MCF 10A (cell line): ENCODE results near the gene PCDHGA11. TPM values are rescaled to one million over a fixed set of nuclear protein-coding genes. Genes with fewer than 3 reads are reported as not detected.

Experiments
- BruUV-seq: library from RNA; stranded (reverse); fragments of 400-500 nt; replicated peaks from 2 replicates; lab custom pipeline; 2021; lab: Mats Ljungman, UMichigan
- CTCF ChIA-PET: fragments of 300-600 bp; sonication (Branson Sonifier 250); formaldehyde crosslinking; extraction: SDS; loops from one replicate; lab custom pipeline; 2021; ENCODE audit warnings: antibody characterized with exemption, inconsistent platforms; lab: Yijun Ruan, JAX
- POLR2A ChIA-PET: fragments of 300-600, 350-650 bp; sonication (Branson Sonifier 250); formaldehyde crosslinking; extraction: SDS; loops from one replicate; lab custom pipeline; 2020; ENCODE audit warnings: antibody characterized with exemption, inconsistent platforms; lab: Yijun Ruan, JAX
- DNase-seq: peaks from one replicate; pipeline ENCODE4 v3.0.0-alpha.2; 2018; ENCODE audit not compliant: unreplicated experiment
- H3K27ac Mint-ChIP-seq: one replicate; pipeline ENCODE4 v1.8.0; 2022; ENCODE audit warnings: mild to moderate bottlenecking, low read depth, mixed read lengths; ENCODE audit not compliant: unreplicated experiment
- H3K27me3 Mint-ChIP-seq: one replicate; pipeline ENCODE4 v1.8.0; 2022; ENCODE audit warnings: mixed read lengths; ENCODE audit not compliant: insufficient read depth, unreplicated experiment
- H3K36me3 Mint-ChIP-seq: one replicate; pipeline ENCODE4 v1.8.0; 2022; ENCODE audit warnings: mild to moderate bottlenecking, moderate library complexity, mixed read lengths; ENCODE audit not compliant: insufficient read depth, unreplicated experiment
- H3K4me1 Mint-ChIP-seq: one replicate; pipeline ENCODE4 v1.8.0; 2022; ENCODE audit warnings: mixed read lengths; ENCODE audit not compliant: insufficient read depth, unreplicated experiment
- H3K4me3 Mint-ChIP-seq: one replicate; pipeline ENCODE4 v1.8.0; 2022; ENCODE audit warnings: mild to moderate bottlenecking, moderate library complexity, mixed read lengths; ENCODE audit not compliant: unreplicated experiment
- H3K9me3 Mint-ChIP-seq: one replicate; pipeline ENCODE4 v1.8.0; 2022; ENCODE audit warnings: mixed read lengths; ENCODE audit not compliant: unreplicated experiment
- intact Hi-C: fragments of 100-400 bp; cut with micrococcal nuclease; formaldehyde crosslinking; loops from 2 replicates; pipeline ENCODE4 v1.14.1; 2022
- total RNA-seq: library from RNA; stranded (reverse); gene quantifications from 2 replicates; pipeline ENCODE4 v1.2.3, GENCODE V29; 2022
- TF ChIP-seq, protein P1 (sequence below): fragments of 200-600 bp; IDR thresholded peaks from one replicate; pipeline ENCODE4 v1.8.0; 2022; ENCODE audit warnings: antibody characterized with exemption, mild to moderate bottlenecking; ENCODE audit not compliant: unreplicated experiment

The PCDHGA11 gene
- total RNA-seq, 1 experiment from 2014 or later, result 0.30 TPM

DNA sequence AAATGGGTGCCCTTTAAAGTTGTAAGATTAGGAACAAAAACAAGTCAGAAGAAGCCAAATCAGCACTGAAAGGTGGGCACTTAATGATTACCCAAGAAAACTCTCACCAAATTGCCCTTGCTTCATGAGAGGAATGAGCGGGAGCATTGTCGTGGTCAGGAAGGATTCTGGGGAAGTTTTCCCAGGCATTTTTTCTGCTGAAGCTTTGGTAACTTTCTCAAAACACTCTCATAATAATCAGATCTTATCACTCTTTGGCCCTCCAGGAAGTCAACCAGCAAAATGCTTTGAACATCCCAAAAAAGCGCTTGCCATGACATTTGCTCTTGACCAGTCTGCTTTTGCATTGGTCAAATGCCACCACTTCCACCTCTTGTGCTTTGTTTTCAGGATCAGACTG, 44.5 kb downstream of the PCDHGA11 start:
- H3K4me1 Mint-ChIP-seq, result no peaks in the 10 kb centered on the region
- TF ChIP-seq, protein P1, sequence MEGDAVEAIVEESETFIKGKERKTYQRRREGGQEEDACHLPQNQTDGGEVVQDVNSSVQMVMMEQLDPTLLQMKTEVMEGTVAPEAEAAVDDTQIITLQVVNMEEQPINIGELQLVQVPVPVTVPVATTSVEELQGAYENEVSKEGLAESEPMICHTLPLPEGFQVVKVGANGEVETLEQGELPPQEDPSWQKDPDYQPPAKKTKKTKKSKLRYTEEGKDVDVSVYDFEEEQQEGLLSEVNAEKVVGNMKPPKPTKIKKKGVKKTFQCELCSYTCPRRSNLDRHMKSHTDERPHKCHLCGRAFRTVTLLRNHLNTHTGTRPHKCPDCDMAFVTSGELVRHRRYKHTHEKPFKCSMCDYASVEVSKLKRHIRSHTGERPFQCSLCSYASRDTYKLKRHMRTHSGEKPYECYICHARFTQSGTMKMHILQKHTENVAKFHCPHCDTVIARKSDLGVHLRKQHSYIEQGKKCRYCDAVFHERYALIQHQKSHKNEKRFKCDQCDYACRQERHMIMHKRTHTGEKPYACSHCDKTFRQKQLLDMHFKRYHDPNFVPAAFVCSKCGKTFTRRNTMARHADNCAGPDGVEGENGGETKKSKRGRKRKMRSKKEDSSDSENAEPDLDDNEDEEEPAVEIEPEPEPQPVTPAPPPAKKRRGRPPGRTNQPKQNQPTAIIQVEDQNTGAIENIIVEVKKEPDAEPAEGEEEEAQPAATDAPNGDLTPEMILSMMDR, result no peak
- DNase-seq, result no peak
- no peak overlapping the region for H3K4me3 Mint-ChIP-seq
- ChIA-PET CTCF (interaction anchor here (0.6 to 3.6 kb wide), 8 partner anchors 10 to 153 kb away, joined by 3 to 23 read pairs (median 3); partner anchors contain the start of genes PCDHGB7 and PCDHGC3), POLR2A (interaction anchor here (0.6 to 4.7 kb wide), 3 partner anchors 11 to 95 kb away, joined by 3 to 17 read pairs (median 3); partner anchors contain the start of gene PCDHGC3)
- H3K36me3 Mint-ChIP-seq, result no peaks in the 10 kb centered on the region
- intact Hi-C loops, result no loop called here
- no peaks in the 10 kb centered on the region for H3K27me3 Mint-ChIP-seq
- BruUV-seq, result no TSS peak
- H3K9me3 Mint-ChIP-seq, result no peaks in the 10 kb centered on the region
- no peak overlapping the region for H3K27ac Mint-ChIP-seq

Other genes starting within 250 kb of the PCDHGA11 start
- gene PCDHB7, start 248.4 kb upstream of the PCDHGA11 start, total RNA-seq, result 0.28 and 0.29 TPM in 2 replicates
- 0.34 TPM in 1 of 2 replicates, not detected in the other for gene PCDHB8, start 243.3 kb upstream of the PCDHGA11 start, total RNA-seq
- gene PCDHB16, start 238.7 kb upstream of the PCDHGA11 start, total RNA-seq, result 1.8 and 2.5 TPM in 2 replicates
- 1.0 and 1.8 TPM in 2 replicates for gene PCDHB9, start 233.9 kb upstream of the PCDHGA11 start, total RNA-seq
- 1.2 and 1.4 TPM in 2 replicates for gene PCDHB10, start 228.7 kb upstream of the PCDHGA11 start, total RNA-seq
- 0.75 and 1.3 TPM in 2 replicates for gene PCDHB11, start 221.4 kb upstream of the PCDHGA11 start, total RNA-seq
- gene PCDHB12, start 212.3 kb upstream of the PCDHGA11 start, total RNA-seq, result 1.6 and 2.3 TPM in 2 replicates
- 3.5 and 4.7 TPM in 2 replicates for gene PCDHB13, start 207.1 kb upstream of the PCDHGA11 start, total RNA-seq
- gene PCDHB14, start 197.7 kb upstream of the PCDHGA11 start, total RNA-seq, result 4.7 and 6.2 TPM in 2 replicates
- gene PCDHB15, start 175.7 kb upstream of the PCDHGA11 start, total RNA-seq, result 0.91 and 1.2 TPM in 2 replicates
- gene SLC25A2, start 117.0 kb upstream of the PCDHGA11 start, total RNA-seq, result 0.37 and 0.79 TPM in 2 replicates
- gene TAF7, start 100.3 kb upstream of the PCDHGA11 start, total RNA-seq, result 81.3 and 94.9 TPM in 2 replicates
- gene PCDHGA1, start 90.5 kb upstream of the PCDHGA11 start, total RNA-seq, result 0.20 and 0.35 TPM in 2 replicates
- 0.32 and 0.33 TPM in 2 replicates for gene PCDHGA2, start 82.3 kb upstream of the PCDHGA11 start, total RNA-seq
- 0.07 and 0.25 TPM in 2 replicates for gene PCDHGA3, start 77.2 kb upstream of the PCDHGA11 start, total RNA-seq
- 0.19 and 0.59 TPM in 2 replicates for gene PCDHGB1, start 71.0 kb upstream of the PCDHGA11 start, total RNA-seq
- 0.26 and 0.44 TPM in 2 replicates for gene PCDHGA4, start 66.0 kb upstream of the PCDHGA11 start, total RNA-seq
- 0.61 and 0.88 TPM in 2 replicates for gene PCDHGB2, start 61.1 kb upstream of the PCDHGA11 start, total RNA-seq
- gene PCDHGA5, start 56.9 kb upstream of the PCDHGA11 start, total RNA-seq, result 0.25 and 0.42 TPM in 2 replicates
- gene PCDHGB3, start 50.8 kb upstream of the PCDHGA11 start, total RNA-seq, result 0.33 and 0.56 TPM in 2 replicates
- 0.44 and 0.49 TPM in 2 replicates for gene PCDHGA6, start 47.2 kb upstream of the PCDHGA11 start, total RNA-seq
- gene PCDHGA7, start 38.3 kb upstream of the PCDHGA11 start, total RNA-seq, result 0.56 and 0.86 TPM in 2 replicates
- 0.49 and 0.79 TPM in 2 replicates for gene PCDHGB4, start 33.4 kb upstream of the PCDHGA11 start, total RNA-seq
- 0.28 and 0.56 TPM in 2 replicates for gene PCDHGA8, start 28.4 kb upstream of the PCDHGA11 start, total RNA-seq
- 3.2 and 5.6 TPM in 2 replicates for gene PCDHGB5, start 23.1 kb upstream of the PCDHGA11 start, total RNA-seq
- gene PCDHGA9, start 18.3 kb upstream of the PCDHGA11 start, total RNA-seq, result 0.89 and 1.3 TPM in 2 replicates
- 0.68 and 1.4 TPM in 2 replicates for gene PCDHGB6, start 13.0 kb upstream of the PCDHGA11 start, total RNA-seq
- gene PCDHGA10, start 8.1 kb upstream of the PCDHGA11 start, total RNA-seq, result 1.4 TPM in 2 replicates
- 0.75 and 1.2 TPM in 2 replicates for gene PCDHGB7, start 3.4 kb upstream of the PCDHGA11 start, total RNA-seq
- 0.79 and 0.91 TPM in 2 replicates for gene PCDHGA12, start 9.5 kb downstream of the PCDHGA11 start, total RNA-seq
- gene PCDHGC3, start 54.9 kb downstream of the PCDHGA11 start, total RNA-seq, result 17.3 and 31.7 TPM in 2 replicates
- 0.40 and 1.7 TPM in 2 replicates for gene PCDHGC4, start 64.0 kb downstream of the PCDHGA11 start, total RNA-seq
- 0.61 and 0.69 TPM in 2 replicates for gene PCDHGC5, start 68.0 kb downstream of the PCDHGA11 start, total RNA-seq
- 203 and 228 TPM in 2 replicates for gene DIAPH1, start 197.9 kb downstream of the PCDHGA11 start, total RNA-seq
- gene HDAC3, start 215.8 kb downstream of the PCDHGA11 start, total RNA-seq, result 83.5 and 85.6 TPM in 2 replicates
- gene RELL2, start 215.9 kb downstream of the PCDHGA11 start, total RNA-seq, result 12.5 and 13.3 TPM in 2 replicates
- gene FCHSD1, start 230.4 kb downstream of the PCDHGA11 start, total RNA-seq, result 21.2 and 22.1 TPM in 2 replicates